Neural progenitor cell (in vitro differentiated cells): ENCODE data around the gene PCSK1N. TPM values are rescaled to one million over a fixed set of nuclear protein-coding genes. Genes with fewer than 3 reads are reported as not detected.
A peak's percentile ranks its signal among the peaks of the same experiment; 100 is the strongest.

Experiments used
- DNase-seq: peaks from one replicate; pipeline ENCODE4 v3.0.0-alpha.2; 2016; ENCODE audit warnings: low spot score
- H2AFZ ChIP-seq: fragments of 200-600 bp; sonication (generic); replicated peaks from 2 replicates; pipeline ENCODE4 v1.6.1; 2016; ENCODE audit warnings: antibody characterized with exemption
- H3F3A ChIP-seq: fragments of 200-600 bp; sonication (generic); 2 replicates; pipeline ENCODE4 v1.6.1; 2016; ENCODE audit warnings: antibody characterized with exemption, low read depth
- H3K27ac ChIP-seq: fragments of 200-600 bp; sonication (generic); 2 replicates; pipeline ENCODE4 v1.5.1; 2016; ENCODE audit warnings: mild to moderate bottlenecking
- H3K27me3 ChIP-seq: fragments of 200-600 bp; sonication (generic); 2 replicates; pipeline ENCODE4 v1.6.1; 2016; ENCODE audit warnings: mild to moderate bottlenecking, moderate library complexity
- H3K36me3 ChIP-seq: fragments of 200-600 bp; sonication (generic); 2 replicates; pipeline ENCODE4 v1.5.1; 2016
- H3K4me1 ChIP-seq: fragments of 200-600 bp; sonication (generic); 2 replicates; pipeline ENCODE4 v1.6.1; 2016; ENCODE audit warnings: mixed run types
- H3K4me2 ChIP-seq: fragments of 200-600 bp; sonication (generic); 2 replicates; pipeline ENCODE4 v1.6.1; 2016
- H3K4me3 ChIP-seq: fragments of 200-600 bp; sonication (generic); 2 replicates; pipeline ENCODE4 v1.5.1; 2016
- H3K79me2 ChIP-seq: fragments of 200-600 bp; sonication (generic); 2 replicates; pipeline ENCODE4 v1.6.1; 2016; ENCODE audit warnings: low read depth
- H3K9ac ChIP-seq: fragments of 200-600 bp; sonication (generic); 2 replicates; pipeline ENCODE4 v1.6.1; 2016
- H3K9me3 ChIP-seq: fragments of 200-600 bp; sonication (generic); 2 replicates; pipeline ENCODE4 v1.5.1; 2016; ENCODE audit warnings: low read depth
- H4K20me1 ChIP-seq: fragments of 200-600 bp; sonication (generic); 2 replicates; pipeline ENCODE4 v1.6.1; 2016; ENCODE audit warnings: low read depth
- H3K27ac Mint-ChIP-seq: 3 replicates; pipeline ENCODE4 v1.8.0; 2021; ENCODE audit warnings: mixed read lengths
- H3K27me3 Mint-ChIP-seq: 2 replicates; pipeline ENCODE4 v1.8.0; 2022; ENCODE audit warnings: low read depth, mild to moderate bottlenecking, inconsistent platforms, moderate library complexity, mixed read lengths; ENCODE audit not compliant: insufficient read depth
- H3K36me3 Mint-ChIP-seq: 3 replicates; pipeline ENCODE4 v1.8.0; 2021; ENCODE audit warnings: mixed read lengths
- H3K4me1 Mint-ChIP-seq: 3 replicates; pipeline ENCODE4 v1.8.0; 2021; ENCODE audit warnings: mixed read lengths
- H3K4me3 Mint-ChIP-seq: 3 replicates; pipeline ENCODE4 v1.8.0; 2021; ENCODE audit warnings: mild to moderate bottlenecking, moderate library complexity, mixed read lengths
- H3K9me3 Mint-ChIP-seq: 3 replicates; pipeline ENCODE4 v1.8.0; 2020; ENCODE audit warnings: mixed read lengths
- CTCF ChIP-seq: fragments of 200-600 bp; sonication (generic); IDR thresholded peaks from 2 replicates; pipeline ENCODE4 v1.5.1; 2017; ENCODE audit warnings: antibody characterized with exemption, mild to moderate bottlenecking
- EZH2 ChIP-seq: fragments of 200-600 bp; sonication (generic); IDR thresholded peaks from 2 replicates; pipeline ENCODE4 v1.6.1; 2017; ENCODE audit warnings: antibody characterized with exemption, mild to moderate bottlenecking, moderate library complexity
- EZH2phosphoT487 ChIP-seq: fragments of 200-600 bp; sonication (generic); IDR thresholded peaks from 2 replicates; pipeline ENCODE4 v1.6.1; 2017; ENCODE audit warnings: antibody characterized with exemption
- total RNA-seq: library from RNA; depleted of rRNA; stranded (reverse); fragments of >200 nt; gene quantifications from 2 replicates; pipeline ENCODE4 v1.2.3, GENCODE V29; 2015; ENCODE audit warnings: low replicate concordance

PCSK1N gene
- total RNA-seq, 1 donor from 2014 or later = not detected

GRCh38 chrX:48801280-48802088 is 33.9 kb downstream of the PCSK1N start, which contains the start of gene HDAC6:
Gene HDAC6, plus strand, starts transcription at chrX:48802067. Its CDS starts 626 bp downstream, at chrX:48802693.
- Histone ChIP-seq H2AFZ (peak within 1 kb of the TSS; percentile 97), H3K27ac (peak within 1 kb of the TSS; percentile 99), H3K9ac (peak within 1 kb of the TSS; percentile 94), H4K20me1 (no peaks in the 10 kb centered on the region), H3K4me1 (no peaks in the 10 kb centered on the region), H3F3A (peaks cover 17% of the 10 kb centered on the region), H3K4me2 (peak within 1 kb of the TSS; percentile 95), H3K36me3 (no peaks in the 10 kb centered on the region), H3K9me3 (no peaks in the 10 kb centered on the region), H3K79me2 (peaks cover 6% of the 10 kb centered on the region), H3K4me3 (peak within 1 kb of the TSS; percentile 78), H3K27me3 (no peaks in the 10 kb centered on the region)
- DNase-seq = peak; percentile 99
- Mint-ChIP-seq H3K27me3 (peaks cover 7% of the 10 kb centered on the region), H3K27ac (peak within 1 kb of the TSS; percentile 94), H3K9me3 (peaks cover 7% of the 10 kb centered on the region), H3K4me3 (peak within 1 kb of the TSS; percentile 92), H3K36me3 (no peaks in the 10 kb centered on the region), H3K4me1 (peaks cover 5% of the 10 kb centered on the region)
- TF ChIP-seq EZH2 (no peak), CTCF (no peak), EZH2phosphoT487 (no peak)

- no peaks in the 10 kb centered on the region for H4K20me1 ChIP-seq
These were observed 34.7 kb downstream of the PCSK1N start for GRCh38 chrX:48800574-48801279.

GRCh38 chrX:48798318-48798717 is 37.1 kb downstream of the PCSK1N start:
- H3K4me2 ChIP-seq = no peak overlapping the region
- Mint-ChIP-seq H3K4me1 (peaks cover 11% of the 10 kb centered on the region), H3K4me3 (no peak overlapping the region), H3K36me3 (no peaks in the 10 kb centered on the region), H3K27me3 (peaks cover 17% of the 10 kb centered on the region), H3K9me3 (peaks cover 12% of the 10 kb centered on the region), H3K27ac (no peak overlapping the region)
- H3K79me2 ChIP-seq = peaks cover 5% of the 10 kb centered on the region
- H3K27ac ChIP-seq = no peak overlapping the region
- no peaks in the 10 kb centered on the region for H3K4me1 ChIP-seq
- no peaks in the 10 kb centered on the region for H3K27me3 ChIP-seq
- H3F3A ChIP-seq = peaks cover 17% of the 10 kb centered on the region
- TF ChIP-seq EZH2phosphoT487 (no peak), CTCF (no peak), EZH2 (no peak)
- H3K9me3 ChIP-seq = no peaks in the 10 kb centered on the region
- DNase-seq = no peak
- H2AFZ ChIP-seq = no peak overlapping the region
- H3K4me3 ChIP-seq = no peak overlapping the region
- H3K36me3 ChIP-seq = no peaks in the 10 kb centered on the region
- H3K9ac ChIP-seq = no peak overlapping the region
- no peaks in the 10 kb centered on the region for H4K20me1 ChIP-seq

More at GRCh38 chrX:48800574-48801279, 34.7 kb downstream of the PCSK1N start:
- H3K9ac ChIP-seq = peak overlapping the region; percentile 94
- H3K79me2 ChIP-seq = peaks cover 6% of the 10 kb centered on the region
- Mint-ChIP-seq H3K4me1 (peaks cover 5% of the 10 kb centered on the region), H3K27me3 (peaks cover 11% of the 10 kb centered on the region), H3K4me3 (peak overlapping the region; percentile 92), H3K36me3 (no peaks in the 10 kb centered on the region), H3K27ac (peak overlapping the region; percentile 92), H3K9me3 (peaks cover 7% of the 10 kb centered on the region)
- peaks cover 17% of the 10 kb centered on the region for H3F3A ChIP-seq
- TF ChIP-seq CTCF = no peak
- no peak for TF ChIP-seq EZH2phosphoT487
- TF ChIP-seq EZH2 = no peak
- DNase-seq = no peak
- H3K4me1 ChIP-seq = no peaks in the 10 kb centered on the region
- H3K27ac ChIP-seq = peak overlapping the region; percentile 99
- no peaks in the 10 kb centered on the region for H3K36me3 ChIP-seq
- H3K4me2 ChIP-seq = peak overlapping the region; percentile 74
- peak overlapping the region; percentile 97 for H2AFZ ChIP-seq
- H3K27me3 ChIP-seq = no peaks in the 10 kb centered on the region
- peak overlapping the region; percentile 78 for H3K4me3 ChIP-seq
- no peaks in the 10 kb centered on the region for H3K9me3 ChIP-seq
